WERI-Rb-1 (cell line): ENCODE measurements around the gene FCHSD1.

Experiments
- DNase-seq: peaks from one replicate; pipeline ENCODE4 v3.0.0-alpha.2; 2020
- H3K27ac ChIP-seq: fragments of 250-450 bp; sonication (Bioruptor Pico); 2 replicates; pipeline ENCODE4 v1.5.1; 2020; ENCODE audit warnings: mild to moderate bottlenecking, moderate library complexity
- H3K27me3 ChIP-seq: fragments of 250-450 bp; sonication (Bioruptor Pico); 2 replicates; pipeline ENCODE4 v1.5.1; 2021; ENCODE audit warnings: mild to moderate bottlenecking, low read depth, moderate library complexity; ENCODE audit not compliant: insufficient read depth, severe bottlenecking
- H3K36me3 ChIP-seq: fragments of 250-450 bp; sonication (Bioruptor Pico); 2 replicates; pipeline ENCODE4 v1.5.1; 2020; ENCODE audit warnings: mild to moderate bottlenecking, moderate library complexity
- H3K4me3 ChIP-seq: 2 replicates; pipeline ENCODE4 v1.5.1; 2011; ENCODE audit warnings: low read depth, mild to moderate bottlenecking, control low read depth, low read length
- H3K9me3 ChIP-seq: fragments of 250-450 bp; sonication (Bioruptor Pico); 2 replicates; pipeline ENCODE4 v1.5.1; 2021; ENCODE audit warnings: mild to moderate bottlenecking, moderate library complexity; ENCODE audit not compliant: severe bottlenecking
- TF ChIP-seq, protein P1 (sequence below): IDR thresholded peaks from 2 replicates; pipeline ENCODE4 v1.5.1; 2011; ENCODE audit warnings: low read depth, mild to moderate bottlenecking, control low read depth, inconsistent platforms, low read length

FCHSD1 gene

DNA sequence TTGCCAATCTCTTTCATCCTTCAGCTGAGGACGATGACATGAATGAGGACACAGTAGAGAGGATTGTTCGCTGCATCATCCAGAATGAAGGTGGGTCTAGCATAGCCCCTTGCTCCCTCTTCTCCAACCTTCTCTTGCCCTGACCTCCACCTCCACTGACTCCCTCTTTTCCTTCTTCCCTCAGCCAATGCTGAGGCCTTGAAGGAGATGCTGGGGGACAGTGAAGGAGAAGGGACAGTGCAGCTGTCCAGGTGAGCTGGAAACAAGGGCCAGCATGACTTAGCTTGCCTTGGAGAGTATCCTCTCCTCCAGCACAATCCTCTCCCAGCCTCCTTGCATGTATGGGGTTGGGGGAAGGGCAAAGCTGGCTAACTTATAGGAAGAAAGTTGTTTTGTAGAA lies 12.4 kb downstream of the FCHSD1 start:
- Histone ChIP-seq H3K27ac (no peak overlapping the region), H3K4me3 (no peak overlapping the region), H3K27me3 (no peaks in the 10 kb centered on the region), H3K9me3 (no peaks in the 10 kb centered on the region), H3K36me3 (peaks cover 34% of the 10 kb centered on the region)
- no peak for DNase-seq
- TF ChIP-seq, protein P1, sequence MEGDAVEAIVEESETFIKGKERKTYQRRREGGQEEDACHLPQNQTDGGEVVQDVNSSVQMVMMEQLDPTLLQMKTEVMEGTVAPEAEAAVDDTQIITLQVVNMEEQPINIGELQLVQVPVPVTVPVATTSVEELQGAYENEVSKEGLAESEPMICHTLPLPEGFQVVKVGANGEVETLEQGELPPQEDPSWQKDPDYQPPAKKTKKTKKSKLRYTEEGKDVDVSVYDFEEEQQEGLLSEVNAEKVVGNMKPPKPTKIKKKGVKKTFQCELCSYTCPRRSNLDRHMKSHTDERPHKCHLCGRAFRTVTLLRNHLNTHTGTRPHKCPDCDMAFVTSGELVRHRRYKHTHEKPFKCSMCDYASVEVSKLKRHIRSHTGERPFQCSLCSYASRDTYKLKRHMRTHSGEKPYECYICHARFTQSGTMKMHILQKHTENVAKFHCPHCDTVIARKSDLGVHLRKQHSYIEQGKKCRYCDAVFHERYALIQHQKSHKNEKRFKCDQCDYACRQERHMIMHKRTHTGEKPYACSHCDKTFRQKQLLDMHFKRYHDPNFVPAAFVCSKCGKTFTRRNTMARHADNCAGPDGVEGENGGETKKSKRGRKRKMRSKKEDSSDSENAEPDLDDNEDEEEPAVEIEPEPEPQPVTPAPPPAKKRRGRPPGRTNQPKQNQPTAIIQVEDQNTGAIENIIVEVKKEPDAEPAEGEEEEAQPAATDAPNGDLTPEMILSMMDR, result no peak

DNA sequence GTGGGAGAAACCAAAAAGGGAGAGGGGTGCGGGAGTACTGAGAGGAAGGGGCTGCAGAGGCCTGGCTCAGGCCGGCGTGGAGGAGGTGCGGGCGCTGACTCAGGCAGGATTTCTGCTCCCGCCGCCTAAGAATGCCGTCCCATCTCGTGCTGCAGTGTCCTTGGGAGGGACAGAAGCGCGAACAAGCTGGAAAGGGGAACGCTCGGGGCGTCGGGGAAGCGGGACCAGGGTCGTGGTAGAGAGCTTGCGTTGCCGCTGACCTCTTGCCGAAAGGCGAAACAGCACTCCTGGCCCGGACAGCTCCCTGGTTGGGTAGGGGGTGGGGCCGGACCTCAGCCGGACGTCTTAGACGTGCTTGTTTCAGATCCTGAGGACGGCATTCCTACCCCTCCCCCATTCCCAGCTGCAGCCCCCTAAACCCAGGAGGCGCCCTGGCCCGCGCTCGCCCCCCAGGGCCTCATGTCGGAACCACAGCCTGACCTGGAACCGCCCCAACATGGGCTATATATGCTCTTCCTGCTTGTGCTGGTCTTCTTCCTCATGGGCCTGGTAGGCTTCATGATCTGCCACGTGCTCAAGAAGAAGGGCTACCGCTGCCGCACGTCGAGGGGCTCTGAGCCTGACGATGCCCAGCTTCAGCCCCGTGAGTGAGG lies 13.3 kb downstream of the FCHSD1 start:
- TF ChIP-seq, protein P1, result peak; percentile 57; the same call in 1 of the 2 replicates
- H3K36me3 ChIP-seq, result peaks cover 40% of the 10 kb centered on the region
- H3K4me3 ChIP-seq, result peak overlapping the region; percentile 78
- DNase-seq, result peak; percentile 80
- peak overlapping the region; percentile 87 for H3K27ac ChIP-seq
- H3K9me3 ChIP-seq, result no peaks in the 10 kb centered on the region
- H3K27me3 ChIP-seq, result no peaks in the 10 kb centered on the region

DNA sequence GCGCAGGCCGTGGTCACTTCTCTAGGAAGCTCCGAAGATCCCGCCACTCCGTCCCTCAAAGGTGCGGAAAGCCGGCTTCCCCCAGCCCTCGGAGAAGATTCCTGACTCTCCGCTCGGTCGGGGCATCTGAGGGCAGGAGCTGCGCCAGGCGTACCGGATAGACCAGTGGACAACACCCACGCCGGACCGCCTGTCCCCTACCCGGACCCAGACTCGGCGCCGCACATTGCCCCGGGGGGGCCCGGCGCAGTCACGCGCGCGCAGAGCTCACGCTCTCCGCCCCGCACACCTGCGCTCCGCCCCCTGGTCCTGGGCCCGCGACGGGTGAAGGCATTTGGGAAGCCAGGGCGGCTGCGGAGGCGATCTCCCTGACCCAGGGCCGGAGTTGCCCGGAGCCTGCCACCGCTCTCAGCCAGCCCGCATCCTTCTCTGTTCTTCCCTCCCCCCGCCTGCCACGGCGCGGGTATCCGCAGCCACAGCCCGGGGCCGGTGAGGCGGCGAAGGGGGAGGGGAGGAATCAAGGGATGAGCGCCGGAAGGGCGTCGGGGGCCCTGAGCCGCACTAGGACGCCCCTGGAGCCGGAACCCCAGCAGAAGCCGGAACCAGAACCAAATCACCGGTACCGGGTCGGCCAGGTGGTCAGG lies 14.0 kb downstream of the FCHSD1 start:
- Histone ChIP-seq H3K27ac (peak overlapping the region; percentile 87), H3K36me3 (peaks cover 46% of the 10 kb centered on the region), H3K4me3 (peak overlapping the region; percentile 78), H3K27me3 (no peaks in the 10 kb centered on the region), H3K9me3 (no peaks in the 10 kb centered on the region)
- peak; percentile 56 for DNase-seq
- TF ChIP-seq, protein P1, result no peak

DNA sequence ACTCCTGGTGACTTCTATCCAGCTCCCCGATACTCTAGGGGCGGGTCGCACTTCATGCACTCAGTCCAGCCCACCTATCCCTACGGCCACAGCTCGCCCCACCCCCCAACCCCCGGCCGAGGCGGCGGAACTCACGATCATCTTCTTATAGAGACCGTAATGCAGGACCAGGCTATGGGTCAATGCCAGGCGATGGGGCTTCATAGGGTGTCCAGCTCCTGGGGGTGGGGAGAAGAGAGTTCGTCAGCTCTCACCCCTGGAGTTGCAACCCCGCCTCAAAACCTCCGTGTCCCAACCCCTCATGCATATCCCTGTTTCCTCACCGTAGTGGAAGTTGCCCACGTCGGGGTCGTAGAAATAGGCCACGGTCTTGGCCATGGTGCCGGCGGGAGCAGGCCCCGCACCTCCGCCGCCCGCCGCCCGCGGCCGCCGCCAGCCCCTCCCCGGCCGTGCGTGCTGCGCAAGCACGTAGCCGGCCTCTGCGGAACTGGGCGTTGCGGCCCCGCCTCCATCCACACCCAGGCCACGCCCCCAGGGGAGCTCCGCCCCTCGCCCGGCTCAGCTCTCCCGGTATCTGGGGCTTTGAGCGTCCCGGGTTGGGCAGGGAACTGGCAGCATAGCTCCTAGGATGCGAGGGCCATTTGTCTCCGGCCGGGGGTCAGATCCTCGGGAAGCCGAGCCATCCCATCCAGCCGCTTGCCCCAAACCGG lies 14.7 kb downstream of the FCHSD1 start, which contains the start of the genes HDAC3 and RELL2:
HDAC3 (minus strand) TSS at position 437 of the 710 bp plus-strand sequence; CDS start at position 378, 59 bp downstream.
RELL2 (plus strand) TSS at position 585 of the 710 bp plus-strand sequence. CDS start 1,229 bp downstream, outside the sequence.
- Histone ChIP-seq H3K27ac (peak within 1 kb of the TSS; percentile 87), H3K9me3 (no peaks in the 10 kb centered on the region), H3K4me3 (peak within 1 kb of the TSS; percentile 78), H3K36me3 (peaks cover 46% of the 10 kb centered on the region), H3K27me3 (no peaks in the 10 kb centered on the region)
- DNase-seq, result peak; percentile 95
- TF ChIP-seq, protein P1, result no peak

DNA sequence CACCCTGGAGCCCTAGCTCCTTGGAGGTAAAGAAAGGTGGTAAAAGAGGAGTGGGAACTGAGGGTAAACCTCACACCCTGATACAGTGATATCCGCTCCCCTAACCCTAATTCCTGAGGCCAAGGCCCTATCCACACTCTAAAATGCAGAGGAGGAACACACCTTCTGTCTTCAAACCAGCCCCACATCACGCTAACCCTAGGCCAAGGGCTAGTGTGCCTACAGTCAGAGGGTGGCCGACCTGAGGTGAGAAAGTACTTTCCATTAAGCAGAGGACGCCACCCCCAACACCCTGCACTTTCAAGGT lies 15.2 kb downstream of the FCHSD1 start:
- Histone ChIP-seq H3K27me3 (no peaks in the 10 kb centered on the region), H3K27ac (peak overlapping the region; percentile 87), H3K36me3 (peaks cover 46% of the 10 kb centered on the region), H3K4me3 (peak overlapping the region; percentile 78), H3K9me3 (no peaks in the 10 kb centered on the region)
- no peak for DNase-seq
- TF ChIP-seq, protein P1, result no peak
